ENCODE results near the gene PPP1R17. TPM values are rescaled to one million over a fixed set of nuclear protein-coding genes. Genes with fewer than 3 reads are reported as not detected.

PPP1R17 gene
- total RNA-seq = not detected

DNA sequence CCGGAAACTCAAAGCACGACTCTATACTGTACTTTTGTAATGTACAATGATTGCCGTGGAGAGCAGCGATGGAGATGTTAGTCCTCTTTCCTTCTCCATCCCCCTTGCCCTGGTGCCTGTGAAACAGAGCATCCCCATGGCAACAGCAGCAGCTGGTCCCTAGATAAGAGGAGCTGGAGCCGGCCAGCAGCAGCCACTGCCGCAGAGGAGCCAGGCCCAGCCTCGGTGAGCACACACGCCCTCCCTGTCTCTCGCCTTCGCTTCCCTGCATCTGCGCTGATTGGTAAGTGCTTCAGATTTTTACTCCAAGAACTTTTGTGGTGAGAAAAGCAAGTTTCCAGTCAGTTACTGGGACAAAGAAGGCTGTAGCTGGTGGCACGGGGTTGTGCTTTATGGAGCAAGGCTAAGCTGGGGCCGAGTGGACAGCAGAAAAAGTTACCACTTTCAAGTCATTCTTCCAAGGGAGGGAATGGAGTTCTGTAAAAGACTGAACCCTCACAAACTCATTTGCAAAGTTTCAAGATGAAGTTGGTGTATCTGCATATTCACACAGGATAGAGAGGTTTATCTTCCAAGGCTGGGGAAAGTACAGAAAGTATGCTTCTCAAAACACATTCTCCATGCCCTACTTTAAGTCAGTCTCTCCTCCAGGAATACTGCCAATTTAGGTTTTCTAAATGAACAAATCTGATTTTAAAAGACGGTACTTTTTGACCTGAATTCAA, at the start of gene PPP1R17:
Gene PPP1R17 (plus strand): TSS at position 192 of the 725 bp plus-strand sequence. CDS start 5,227 bp downstream, outside the sequence.
- Histone ChIP-seq H3K4me1 (no peaks in the 10 kb centered on the region), H3K27ac (no peak within 1 kb of the TSS), H3K36me3 (no peaks in the 10 kb centered on the region), H3K9me3 (no peaks in the 10 kb centered on the region), H3K4me3 (no peak within 1 kb of the TSS), H3K27me3 (no peaks in the 10 kb centered on the region)
- TF ChIP-seq, protein P1, sequence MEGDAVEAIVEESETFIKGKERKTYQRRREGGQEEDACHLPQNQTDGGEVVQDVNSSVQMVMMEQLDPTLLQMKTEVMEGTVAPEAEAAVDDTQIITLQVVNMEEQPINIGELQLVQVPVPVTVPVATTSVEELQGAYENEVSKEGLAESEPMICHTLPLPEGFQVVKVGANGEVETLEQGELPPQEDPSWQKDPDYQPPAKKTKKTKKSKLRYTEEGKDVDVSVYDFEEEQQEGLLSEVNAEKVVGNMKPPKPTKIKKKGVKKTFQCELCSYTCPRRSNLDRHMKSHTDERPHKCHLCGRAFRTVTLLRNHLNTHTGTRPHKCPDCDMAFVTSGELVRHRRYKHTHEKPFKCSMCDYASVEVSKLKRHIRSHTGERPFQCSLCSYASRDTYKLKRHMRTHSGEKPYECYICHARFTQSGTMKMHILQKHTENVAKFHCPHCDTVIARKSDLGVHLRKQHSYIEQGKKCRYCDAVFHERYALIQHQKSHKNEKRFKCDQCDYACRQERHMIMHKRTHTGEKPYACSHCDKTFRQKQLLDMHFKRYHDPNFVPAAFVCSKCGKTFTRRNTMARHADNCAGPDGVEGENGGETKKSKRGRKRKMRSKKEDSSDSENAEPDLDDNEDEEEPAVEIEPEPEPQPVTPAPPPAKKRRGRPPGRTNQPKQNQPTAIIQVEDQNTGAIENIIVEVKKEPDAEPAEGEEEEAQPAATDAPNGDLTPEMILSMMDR (IDR thresholded peaks at IDR 0.05) = no peak
- TF ChIP-seq POLR2AphosphoS5 (IDR thresholded peaks at IDR 0.05) (no peak), POLR2A (IDR thresholded peaks at IDR 0.05) (no peak)
- no peak for DNase-seq (ENCODE audit: low spot score in 2 of 2)
- intact Hi-C loops (cut with DNase I; ENCODE audit: low total_unique reads) = no loop called here

DNA sequence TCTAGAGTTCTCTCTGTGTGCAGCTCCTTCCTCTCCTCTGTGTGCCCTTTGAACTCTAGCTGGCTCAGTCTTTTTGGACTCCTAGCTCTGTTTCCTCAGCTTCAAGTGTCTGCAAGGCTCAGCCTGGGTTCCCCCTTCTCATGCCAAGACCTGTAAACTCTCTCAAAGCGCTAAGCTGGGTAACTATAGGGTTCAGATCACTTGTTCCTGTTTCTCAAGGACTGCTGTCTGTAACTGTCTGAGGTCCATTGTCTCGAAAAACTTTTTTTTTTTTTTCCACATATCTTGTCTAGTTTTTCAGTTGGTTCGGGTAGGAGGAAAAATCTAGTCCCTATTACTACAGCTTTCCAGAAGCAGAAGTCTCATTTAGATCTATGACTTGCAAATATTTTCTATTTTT, 46.6 kb upstream of the PPP1R17 start:
- intact Hi-C loops (cut with DNase I; ENCODE audit: low total_unique reads) = no loop called here
- no peaks in the 10 kb centered on the region for H3K9me3 ChIP-seq
- H3K4me3 ChIP-seq = no peak overlapping the region
- no peak for TF ChIP-seq POLR2A (IDR thresholded peaks at IDR 0.05)
- TF ChIP-seq, protein P1 (IDR thresholded peaks at IDR 0.05) = no peak
- TF ChIP-seq POLR2AphosphoS5 (IDR thresholded peaks at IDR 0.05) = no peak
- no peaks in the 10 kb centered on the region for H3K36me3 ChIP-seq
- H3K4me1 ChIP-seq = no peaks in the 10 kb centered on the region
- DNase-seq (ENCODE audit: low spot score in 2 of 2) = no peak
- H3K27ac ChIP-seq = no peak overlapping the region
- H3K27me3 ChIP-seq = no peaks in the 10 kb centered on the region

DNA sequence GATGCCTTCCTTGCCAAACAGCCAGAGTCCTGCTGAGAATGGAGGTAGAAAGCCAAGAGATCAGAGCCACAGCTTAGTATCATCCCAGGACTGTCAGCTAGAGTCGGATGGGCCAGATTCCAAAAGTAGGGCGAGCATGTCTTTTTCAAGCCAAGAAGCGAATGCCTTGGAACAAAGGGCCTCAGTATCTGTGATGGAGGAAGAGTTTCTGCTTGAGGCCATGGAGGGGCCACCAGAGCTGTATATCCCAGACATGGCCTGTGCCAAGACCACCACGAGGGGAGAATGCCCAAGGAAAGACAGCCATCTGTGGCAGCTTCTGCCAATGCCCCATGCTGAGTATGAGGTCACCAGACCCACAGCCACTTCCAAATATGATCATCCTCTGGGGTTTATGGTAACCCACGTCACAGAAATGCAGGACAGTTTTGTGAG, 44.3 kb upstream of the PPP1R17 start:
- TF ChIP-seq POLR2A (IDR thresholded peaks at IDR 0.05) (no peak), POLR2AphosphoS5 (IDR thresholded peaks at IDR 0.05) (peak in 2 of 3 donors; percentile 23 to 25)
- Histone ChIP-seq H3K36me3 (no peaks in the 10 kb centered on the region), H3K4me3 (no peak overlapping the region), H3K27me3 (no peaks in the 10 kb centered on the region), H3K27ac (peak overlapping the region; percentile 69 to 83), H3K4me1 (no peaks in the 10 kb centered on the region), H3K9me3 (no peaks in the 10 kb centered on the region)
- intact Hi-C loops (cut with DNase I; ENCODE audit: low total_unique reads) = no loop called here
- DNase-seq (ENCODE audit: low spot score in 2 of 2) = peak; percentile 55 to 87

DNA sequence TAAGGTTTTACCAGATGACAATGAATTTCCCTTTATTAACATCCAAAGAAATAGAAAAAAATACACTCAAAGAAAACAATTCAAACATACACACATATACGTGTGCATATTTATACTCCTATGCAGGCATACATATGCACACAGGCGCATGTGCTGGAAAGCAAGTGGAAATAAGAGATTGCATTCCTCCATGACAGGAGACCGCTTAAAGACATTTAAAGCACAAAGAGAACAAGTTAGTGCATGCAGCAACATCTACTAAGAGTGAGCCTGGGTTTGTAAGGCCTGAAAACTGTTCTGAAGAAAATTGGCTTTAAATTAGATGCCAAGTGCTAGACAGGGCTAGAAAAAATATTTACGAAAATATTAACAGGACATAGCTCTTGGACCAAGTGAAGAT, 40.1 kb upstream of the PPP1R17 start:
- Histone ChIP-seq H3K36me3 (no peaks in the 10 kb centered on the region), H3K4me1 (no peaks in the 10 kb centered on the region), H3K4me3 (no peak overlapping the region), H3K9me3 (no peaks in the 10 kb centered on the region), H3K27ac (no peak overlapping the region), H3K27me3 (no peaks in the 10 kb centered on the region)
- intact Hi-C loops (cut with DNase I; ENCODE audit: low total_unique reads) = no loop called here
- no peak for DNase-seq (ENCODE audit: low spot score in 2 of 2)
- TF ChIP-seq POLR2A (IDR thresholded peaks at IDR 0.05) (no peak), POLR2AphosphoS5 (IDR thresholded peaks at IDR 0.05) (no peak)
- TF ChIP-seq, protein P1 (IDR thresholded peaks at IDR 0.05) = no peak

DNA sequence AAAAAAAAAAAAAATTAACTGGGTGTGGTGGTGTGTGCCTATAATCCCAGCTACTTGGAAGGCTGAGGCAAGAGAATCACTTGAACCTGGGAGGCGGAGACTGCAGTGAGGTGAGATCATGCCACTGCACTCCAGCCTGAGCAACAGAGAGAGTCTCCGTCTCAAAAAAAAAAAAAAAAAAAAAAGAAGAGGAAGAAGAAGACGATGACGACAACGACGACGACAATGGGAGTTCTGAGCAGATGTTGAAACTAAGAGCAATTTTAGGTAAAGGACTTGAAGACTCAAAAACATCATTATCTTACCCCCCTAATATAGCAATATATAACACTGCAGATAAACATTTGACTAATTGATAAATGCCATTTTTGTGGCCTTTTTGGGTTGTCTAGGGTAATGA, 39.5 kb upstream of the PPP1R17 start:
- Histone ChIP-seq H3K27me3 (no peaks in the 10 kb centered on the region), H3K4me3 (no peak overlapping the region), H3K4me1 (no peaks in the 10 kb centered on the region), H3K27ac (no peak overlapping the region), H3K36me3 (no peaks in the 10 kb centered on the region), H3K9me3 (no peaks in the 10 kb centered on the region)
- DNase-seq (ENCODE audit: low spot score in 2 of 2) = no peak
- intact Hi-C loops (cut with DNase I; ENCODE audit: low total_unique reads) = no loop called here
- no peak for TF ChIP-seq POLR2A (IDR thresholded peaks at IDR 0.05)
- TF ChIP-seq, protein P1 (IDR thresholded peaks at IDR 0.05) = no peak
- TF ChIP-seq POLR2AphosphoS5 (IDR thresholded peaks at IDR 0.05) = no peak

Measured in breast epithelium (tissue), 4 donors.